Activated T-cell treated with anti-CD3 and anti-CD28 coated beads, Interleukin-2, amount 50 U/mL, for 1 hour (primary cell): Measurements from ENCODE around the gene WDR49.
"Not testable (repeated sequence)": the region's sequence is repeated elsewhere in the genome, so short reads cannot be mapped to it uniquely, and the experiment has no call there.

Experiments used
- DNase-seq: peaks from one replicate; pipeline ENCODE4 v3.0.0-alpha.2; 2020

WDR49 gene

DNA sequence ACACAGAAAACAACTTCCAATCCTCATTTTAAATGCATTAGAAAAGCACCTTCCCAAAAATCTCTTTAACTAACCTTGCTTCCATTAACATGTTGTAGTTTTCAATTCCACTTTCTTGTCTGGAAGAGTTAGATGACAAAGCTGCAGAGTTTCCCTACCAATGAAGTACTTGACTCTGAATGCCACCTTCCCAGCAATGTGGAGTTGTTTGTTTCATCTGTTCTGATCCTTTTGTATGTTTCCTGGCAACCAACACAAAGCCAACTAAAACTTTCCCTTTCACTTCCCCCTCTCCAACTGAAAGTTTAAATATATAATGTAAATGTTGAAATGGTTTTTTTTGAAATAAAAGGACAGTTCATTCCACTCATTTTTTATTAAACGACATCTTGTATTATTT, at the start of gene WDR49:
Gene WDR49, minus strand, starts transcription at position 183 of the 400 bp plus-strand sequence. CDS start 517 bp downstream, outside the sequence.
- no peak for DNase-seq

DNA sequence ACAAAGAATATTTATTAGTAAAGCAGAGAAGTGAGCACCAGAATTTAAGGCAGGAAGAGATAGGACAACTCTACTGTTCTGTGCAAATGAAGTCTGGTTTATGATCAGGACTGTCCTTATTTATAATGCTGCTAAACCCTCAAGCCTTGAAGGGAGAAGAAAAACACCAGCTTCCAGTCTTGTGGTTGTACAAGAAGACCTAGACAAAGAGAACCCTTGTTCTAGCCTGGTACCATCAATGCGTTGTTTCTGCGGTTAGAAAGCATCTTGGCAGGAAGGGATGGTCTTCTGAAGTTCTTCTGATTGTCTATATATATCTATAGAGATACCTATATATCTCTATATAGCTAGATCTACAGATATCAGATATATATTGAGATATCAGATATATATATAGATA, 47.2 kb upstream of the WDR49 start:
- DNase-seq: no peak

DNA sequence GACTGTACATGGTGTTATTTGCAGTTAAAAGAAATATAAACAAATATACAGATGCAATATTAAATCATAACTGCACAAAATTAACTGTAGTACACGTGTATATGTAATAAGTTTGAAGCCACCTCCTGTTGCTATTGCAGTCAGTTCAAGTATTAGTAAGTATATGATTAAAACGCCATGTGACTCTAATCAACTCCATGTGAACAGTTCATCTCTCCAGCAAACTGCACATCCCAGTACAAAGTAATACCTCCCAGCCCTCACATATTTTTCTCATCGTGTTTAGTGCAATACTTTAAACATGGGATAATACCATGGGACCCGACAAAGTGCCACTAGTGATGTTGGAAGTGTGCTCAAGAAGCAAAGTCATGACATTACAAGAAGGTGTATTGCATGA, 46.3 kb upstream of the WDR49 start:
- DNase-seq: no peak

DNA sequence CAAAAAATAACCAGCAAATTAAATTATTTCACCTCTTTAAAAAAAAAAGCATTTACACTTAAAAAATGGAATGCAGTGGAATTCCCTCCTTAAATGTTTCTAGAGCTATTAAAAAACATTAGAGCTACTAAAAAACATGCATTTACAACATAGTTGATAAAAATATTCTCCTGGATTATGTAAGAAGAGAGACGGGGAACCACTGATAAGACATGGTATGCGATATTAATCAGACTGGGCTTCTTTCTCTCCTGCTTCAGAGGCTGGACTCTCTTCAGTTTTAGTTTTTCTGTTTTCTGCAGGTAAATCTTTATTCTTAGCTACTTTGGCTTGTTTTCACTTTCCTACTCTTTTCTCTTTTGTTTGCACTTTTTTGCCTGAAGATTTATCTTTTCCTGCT, 40.4 kb upstream of the WDR49 start:
- no peak for DNase-seq

DNA sequence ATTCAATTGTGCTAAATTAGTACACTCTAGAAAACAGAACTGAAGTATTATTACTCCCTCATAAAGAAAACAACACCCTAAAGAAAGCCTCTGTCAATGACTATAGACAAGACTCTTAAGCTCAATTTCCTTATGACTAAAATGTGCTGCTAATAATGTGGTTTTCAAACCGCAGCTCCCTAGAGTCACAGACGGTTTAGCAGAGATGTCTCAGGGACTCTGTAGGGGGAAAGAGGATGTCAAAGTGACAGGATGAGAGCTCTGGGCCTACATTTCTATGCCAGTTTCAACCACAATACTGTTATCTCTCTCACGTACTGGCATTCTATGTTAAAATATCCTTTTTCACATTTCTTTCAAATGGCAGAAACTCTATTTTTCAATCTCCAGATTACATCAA, 37.6 kb upstream of the WDR49 start:
- DNase-seq: no peak

DNA sequence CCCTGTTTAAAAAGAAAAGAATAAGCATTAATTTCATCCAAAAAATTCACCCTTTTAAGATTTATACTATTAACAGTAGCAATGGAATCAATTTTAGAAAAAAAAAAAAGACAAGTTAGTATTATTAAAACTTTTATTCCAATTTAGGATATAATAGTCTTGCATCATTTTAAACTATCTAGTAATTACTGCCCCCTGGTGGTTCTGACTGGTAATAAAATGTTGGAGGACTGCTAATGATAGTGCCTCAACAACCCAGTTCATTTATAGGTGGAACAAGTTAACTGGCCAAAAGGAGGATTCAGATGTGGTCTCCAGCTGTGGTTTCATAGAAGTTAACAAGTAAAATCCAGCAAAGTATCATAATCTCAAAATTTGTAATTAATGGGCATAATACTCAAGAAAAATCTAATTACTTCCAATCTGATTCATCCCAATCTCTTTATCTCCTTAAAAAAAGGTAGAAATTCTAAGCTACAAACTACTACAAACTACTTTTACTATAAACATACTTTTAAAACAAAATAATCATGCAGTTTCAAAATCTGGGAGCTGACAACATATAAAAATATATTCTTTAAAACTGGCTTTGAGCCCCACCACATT, 30.7 kb upstream of the WDR49 start:
- DNase-seq: no peak

DNA sequence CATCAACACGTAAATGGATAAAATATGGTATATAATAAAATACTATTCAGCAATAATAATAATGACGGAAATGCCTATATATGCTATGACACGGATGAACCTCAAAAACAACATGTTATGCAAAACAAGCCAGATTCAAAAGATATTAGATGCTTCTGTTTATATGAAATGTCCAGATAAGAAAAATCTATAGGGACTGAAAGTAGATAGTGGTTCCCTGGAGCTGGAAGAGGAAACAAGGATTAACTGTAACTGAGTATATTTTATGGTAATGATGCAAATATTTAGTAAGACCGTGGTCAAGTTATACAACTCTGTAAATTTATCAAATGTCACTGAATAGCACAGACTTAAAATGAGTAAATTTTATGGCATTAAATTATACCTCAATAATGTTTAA, 25.8 kb upstream of the WDR49 start:
- no peak for DNase-seq

DNA sequence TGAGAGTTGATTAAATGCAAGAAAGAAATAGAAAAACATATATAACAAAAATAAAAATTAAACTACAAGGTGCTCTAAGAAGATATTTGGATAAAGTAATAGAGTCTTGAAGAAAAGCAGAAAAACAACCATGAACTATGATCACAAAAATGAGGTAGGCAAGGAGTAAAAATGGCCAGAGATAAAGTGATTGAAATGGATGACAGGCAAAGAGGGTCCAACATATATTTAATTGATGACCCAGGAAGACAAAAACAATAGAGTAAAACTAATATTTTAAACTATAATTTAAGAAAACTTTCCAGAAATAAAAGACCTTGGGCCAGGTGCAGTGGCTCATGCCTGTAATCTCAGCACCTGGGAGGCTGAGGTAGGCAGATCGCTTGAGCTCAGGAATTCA, 22.1 kb upstream of the WDR49 start:
- DNase-seq: no peak

DNA sequence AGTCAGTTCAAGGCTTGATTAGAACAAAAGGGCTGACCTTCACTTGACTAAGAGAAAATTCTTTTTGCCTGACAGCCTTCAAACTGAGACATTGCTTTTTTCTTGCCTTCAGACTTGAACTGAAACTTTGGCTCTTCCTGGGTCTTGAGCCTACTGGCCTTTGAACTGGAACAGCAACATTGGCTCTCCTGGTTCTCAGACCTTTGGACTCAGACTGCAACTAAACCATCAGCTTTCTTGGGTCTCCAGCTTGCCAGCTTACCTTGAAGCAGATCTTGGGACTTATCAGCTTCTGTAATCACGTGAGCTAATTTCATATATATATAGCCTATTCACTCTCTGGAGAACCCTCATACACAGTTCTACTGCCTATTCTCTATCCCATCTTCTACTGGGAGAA, 19.5 kb upstream of the WDR49 start:
- DNase-seq: no peak

DNA sequence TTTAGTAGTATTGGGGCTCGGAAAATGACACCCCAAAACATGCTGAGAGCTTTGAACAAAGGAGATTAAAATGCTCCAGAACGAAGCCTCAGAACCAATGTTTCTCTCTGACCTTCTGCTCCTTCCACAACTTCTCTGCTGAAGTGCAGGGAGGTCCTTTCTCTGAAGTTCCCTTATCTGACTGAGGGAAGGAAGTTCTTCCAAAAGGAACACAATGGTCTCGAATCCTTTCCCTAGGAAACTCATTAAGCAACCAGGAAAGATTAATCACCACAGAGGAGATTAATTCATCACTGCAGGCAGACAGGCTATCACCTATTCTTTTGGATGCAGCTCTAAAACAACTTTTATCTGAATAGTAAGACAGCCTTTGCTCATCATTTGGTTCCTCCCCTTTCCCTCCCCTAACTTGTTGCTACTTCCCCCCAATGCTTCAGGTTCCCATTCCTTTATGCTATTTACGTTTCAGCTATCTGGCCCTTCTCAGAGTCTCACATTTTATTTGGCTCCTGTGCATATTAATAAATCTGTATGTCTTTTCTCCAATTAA, 18.2 kb upstream of the WDR49 start:
- no peak for DNase-seq

DNA sequence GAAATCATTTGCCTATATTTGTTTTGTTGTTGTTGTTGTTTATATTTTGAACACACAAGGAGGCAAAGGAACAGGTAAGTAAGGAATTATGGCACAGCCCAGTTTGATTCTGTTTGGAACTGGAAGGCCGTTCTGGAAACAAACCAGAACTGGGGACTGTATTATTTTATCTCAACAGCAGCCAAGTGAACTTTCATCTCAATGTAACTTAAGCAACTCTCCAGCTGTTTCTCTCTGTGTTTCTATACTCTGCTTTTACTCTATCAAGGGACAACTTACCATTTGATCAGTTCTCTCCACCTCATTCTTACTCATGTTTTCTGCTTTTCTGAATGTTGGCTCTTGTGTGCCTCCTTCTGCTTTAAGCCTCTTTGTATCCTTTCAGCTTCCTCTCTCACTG, 16.0 kb upstream of the WDR49 start:
- DNase-seq: no peak

DNA sequence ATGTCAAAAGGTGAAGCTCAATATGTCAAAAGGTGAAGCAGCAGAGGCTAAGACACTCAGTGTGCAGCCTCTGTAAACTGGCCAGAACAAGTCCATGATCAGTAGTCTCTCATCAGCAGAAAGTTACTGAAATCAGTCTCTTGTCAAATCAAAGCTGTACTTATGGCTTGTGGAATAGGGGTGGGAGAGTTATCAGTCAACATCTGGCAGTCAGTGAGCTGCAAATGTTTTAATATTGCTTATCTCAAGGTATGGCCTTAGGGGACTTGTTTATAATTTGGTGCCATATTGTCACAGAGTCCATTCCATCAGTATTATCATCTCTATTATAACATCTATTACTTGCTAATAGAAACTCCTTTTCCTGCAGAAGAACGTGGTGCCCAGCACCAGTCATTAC, 14.9 kb upstream of the WDR49 start:
- no peak for DNase-seq

DNA sequence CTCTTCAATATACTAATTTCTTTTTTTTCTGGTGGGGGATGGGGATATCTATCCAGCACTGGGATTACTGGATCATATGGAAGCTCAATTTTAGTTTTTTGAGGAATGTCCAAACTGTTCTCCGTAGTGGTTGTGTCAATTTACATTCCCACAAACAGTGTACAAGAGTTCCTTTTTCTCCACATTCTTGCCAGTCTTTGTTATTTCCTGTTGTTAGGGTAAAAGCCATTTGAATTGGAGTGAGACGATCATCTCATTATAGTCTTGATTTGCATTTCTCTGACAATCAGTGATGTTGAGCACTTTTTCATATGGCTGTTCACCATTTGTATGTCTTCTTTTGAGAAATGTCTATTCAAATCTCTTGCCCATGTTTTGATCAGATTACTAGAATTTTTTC, 12.8 kb upstream of the WDR49 start:
- no peak for DNase-seq

DNA sequence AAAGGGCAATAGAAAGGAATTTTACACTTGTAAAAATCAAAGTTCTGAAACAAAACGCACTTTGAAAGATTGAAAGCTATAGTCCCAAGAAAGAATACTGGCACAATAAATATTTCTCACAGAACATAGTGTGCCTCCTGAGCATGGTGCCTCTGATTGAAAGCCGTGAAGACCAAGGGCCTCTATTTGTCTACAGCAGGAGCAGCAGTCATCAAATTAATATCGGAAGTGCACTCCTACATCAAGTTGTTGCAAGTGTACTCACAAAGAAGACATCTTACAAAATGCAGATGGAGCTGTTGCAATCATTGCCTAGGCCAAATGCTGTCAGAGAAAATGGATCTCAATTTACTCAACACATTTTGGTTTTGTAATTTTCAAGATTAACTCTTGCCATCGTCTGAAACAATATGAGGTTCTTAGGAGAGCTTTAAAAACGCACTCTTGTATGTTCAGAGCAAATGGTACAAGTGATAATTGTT, 9.2 kb upstream of the WDR49 start:
- no peak for DNase-seq

DNA sequence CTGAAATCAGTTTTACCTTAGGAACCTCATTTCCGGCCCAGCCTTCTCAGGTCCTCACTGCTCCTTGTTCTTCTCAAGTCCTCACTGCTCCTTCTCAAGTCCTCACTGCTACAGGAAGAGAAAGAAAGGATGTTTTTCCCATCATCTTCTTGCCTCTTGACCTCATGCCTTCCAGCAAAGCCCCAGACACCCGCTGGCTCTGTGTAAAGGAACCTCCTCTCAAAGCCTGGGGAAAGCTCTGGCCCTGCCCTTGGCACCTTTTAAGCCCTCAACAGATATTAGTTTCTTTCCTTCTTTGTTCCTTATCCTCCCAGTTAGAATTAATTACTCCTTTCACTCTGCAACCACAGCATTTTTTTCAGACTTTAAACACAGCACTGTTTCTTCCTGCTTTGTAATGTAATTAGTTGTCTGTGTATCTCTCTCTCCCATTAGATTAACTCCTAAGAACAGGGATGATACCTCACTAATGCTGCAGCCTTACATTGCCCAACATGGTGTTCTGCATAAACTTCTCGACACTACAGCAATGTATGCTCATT, 4.0 kb upstream of the WDR49 start:
- DNase-seq: no peak

DNA sequence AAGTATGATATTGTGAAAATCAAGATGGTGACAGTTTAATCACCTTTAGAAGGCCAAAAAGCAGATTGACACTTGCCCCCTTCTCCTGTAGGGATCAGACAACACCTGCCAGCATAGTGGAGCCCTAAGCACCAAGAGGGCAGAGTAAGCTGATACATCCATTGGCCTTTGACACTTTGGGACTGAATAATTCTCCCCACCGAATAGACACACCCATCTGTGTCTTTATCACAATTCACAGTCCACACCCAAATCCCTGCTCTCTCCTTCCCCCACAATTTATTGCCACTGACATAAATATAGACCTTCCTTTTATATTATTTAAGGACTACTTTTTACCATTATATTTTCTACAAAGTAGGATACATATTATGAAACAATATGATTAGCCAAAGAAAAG, 3.1 kb upstream of the WDR49 start:
- no peak for DNase-seq

DNA sequence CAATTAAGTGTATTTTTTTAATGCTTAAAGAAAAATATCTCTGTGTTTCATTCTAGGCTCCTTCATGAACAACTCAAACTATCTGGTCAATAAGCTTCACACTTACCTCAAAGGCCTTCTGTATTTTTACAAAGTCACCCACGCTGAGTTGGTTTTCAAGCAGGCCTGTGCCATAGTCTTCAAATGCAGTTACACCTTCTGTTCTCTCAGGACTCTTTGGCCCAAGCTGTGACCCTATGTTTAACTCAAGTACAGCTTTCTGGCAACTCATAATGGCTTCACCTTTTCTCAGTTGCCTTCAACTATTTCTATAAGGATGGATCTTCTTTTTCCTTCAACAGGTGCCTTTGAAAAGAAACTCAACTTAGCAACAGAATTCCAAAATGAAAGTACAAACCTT, 587 bp downstream of the WDR49 start:
- DNase-seq: no peak

DNA sequence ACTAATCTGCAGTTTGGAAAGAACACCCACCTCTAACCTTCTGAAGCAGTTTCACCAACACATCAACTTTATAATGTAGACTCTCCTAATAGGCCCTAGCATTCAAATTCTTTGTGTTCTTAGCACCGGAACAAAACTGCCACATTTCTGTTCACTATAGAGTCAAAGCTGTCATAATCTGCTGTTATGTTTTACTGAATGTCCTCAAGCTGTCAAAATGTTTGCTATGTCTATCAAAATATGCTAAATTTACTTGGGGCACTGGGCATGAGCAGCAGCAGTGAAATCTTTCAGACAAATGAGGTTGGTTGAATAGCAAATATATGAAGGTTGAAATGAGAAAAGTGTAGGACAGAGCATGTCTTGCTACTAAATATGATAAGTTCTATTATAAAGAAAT, 1.9 kb downstream of the WDR49 start:
- no peak for DNase-seq

DNA sequence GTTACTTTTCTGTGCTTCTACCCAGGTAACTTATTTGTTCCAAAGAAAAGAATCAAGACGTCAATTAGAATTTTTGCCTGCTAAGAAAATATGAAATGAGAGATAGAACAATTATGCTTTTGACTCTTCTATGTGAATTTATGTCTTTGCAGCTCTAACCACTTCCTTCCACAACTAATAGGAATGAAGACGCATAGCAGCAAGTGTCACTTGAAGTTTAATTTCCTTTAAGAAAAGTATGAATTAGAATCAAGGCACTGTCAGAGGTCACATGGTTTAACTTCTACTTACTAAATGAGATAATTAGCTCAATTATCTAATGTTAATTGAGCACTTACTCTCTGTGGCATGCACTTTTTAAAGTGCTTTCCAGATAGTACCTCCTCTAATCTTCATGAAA, 3.3 kb downstream of the WDR49 start:
- DNase-seq: no peak

DNA sequence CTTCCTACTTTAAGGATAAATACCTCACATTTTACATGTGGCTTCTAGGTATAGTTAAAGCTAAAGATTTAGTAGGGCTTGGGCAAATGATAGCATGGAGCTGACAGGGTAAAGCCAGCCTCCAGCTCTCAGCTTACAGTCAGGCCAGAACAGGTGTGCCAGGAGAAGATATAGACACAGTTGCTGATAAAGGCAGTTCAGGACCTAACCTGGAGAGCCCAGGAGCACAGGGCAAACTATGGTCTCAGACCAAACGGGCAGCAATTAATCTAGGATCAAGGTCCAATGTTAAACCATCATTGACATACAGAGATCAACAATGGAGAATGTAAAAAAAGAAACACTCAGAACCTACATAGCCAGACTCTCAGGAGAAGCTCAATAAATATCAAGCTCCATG, 4.0 kb downstream of the WDR49 start:
- no peak for DNase-seq

DNA sequence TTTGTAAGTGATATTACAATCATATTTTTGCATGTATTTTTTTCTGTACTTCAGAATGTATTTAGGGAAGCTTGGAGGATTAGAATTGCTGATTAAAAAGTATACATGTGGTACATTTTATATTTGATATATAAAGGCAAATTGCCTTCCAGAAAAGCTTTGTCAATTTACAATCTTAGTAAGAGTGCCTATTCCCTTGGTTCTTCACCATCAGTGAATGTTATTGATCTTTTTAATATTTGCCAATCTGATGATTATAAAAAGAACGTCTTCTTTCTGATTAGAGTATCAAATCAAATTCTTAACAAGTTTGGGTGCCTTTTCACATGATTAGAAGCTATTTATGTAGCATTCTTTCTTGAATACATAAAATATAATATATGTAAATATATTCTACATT, 9.1 kb downstream of the WDR49 start:
- no peak for DNase-seq

DNA sequence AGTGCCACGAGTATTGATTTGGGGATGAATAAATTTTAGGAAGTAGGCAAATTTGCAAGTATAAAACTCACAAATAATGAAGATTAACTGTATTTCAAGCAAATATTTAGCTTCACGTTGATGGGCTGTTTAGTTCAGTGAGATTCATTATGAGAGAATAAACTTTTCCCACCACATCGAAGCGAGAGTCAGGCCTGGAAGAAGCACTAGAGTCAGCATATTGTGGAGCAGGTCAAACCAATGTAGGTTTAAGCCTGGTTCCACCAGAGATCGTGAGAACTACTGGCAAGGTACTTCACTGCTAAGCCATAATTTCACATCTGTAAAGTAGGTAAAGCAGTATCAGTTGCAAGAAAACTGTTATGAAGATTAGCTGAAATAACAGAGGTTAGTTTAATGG, 22.3 kb downstream of the WDR49 start:
- DNase-seq: no peak

DNA sequence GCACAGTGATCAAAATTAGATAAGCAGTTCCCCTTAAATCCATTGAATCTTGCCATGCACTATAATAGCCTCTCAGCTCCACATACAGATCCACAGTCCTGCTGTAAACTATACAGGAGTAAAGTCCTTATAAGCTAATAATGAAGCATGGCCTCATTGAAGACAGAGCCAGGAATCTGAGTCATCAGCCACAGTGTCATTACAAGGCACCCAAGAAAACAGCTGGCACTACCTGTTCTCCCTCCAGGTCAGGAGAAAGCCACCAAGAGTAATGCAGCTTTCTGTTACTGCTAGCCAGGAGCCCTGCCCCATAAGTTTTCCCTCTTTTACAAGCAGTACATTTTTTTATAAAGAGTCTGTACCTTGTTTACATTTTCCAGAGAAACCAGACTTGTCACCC, 27.3 kb downstream of the WDR49 start:
- DNase-seq: no peak

DNA sequence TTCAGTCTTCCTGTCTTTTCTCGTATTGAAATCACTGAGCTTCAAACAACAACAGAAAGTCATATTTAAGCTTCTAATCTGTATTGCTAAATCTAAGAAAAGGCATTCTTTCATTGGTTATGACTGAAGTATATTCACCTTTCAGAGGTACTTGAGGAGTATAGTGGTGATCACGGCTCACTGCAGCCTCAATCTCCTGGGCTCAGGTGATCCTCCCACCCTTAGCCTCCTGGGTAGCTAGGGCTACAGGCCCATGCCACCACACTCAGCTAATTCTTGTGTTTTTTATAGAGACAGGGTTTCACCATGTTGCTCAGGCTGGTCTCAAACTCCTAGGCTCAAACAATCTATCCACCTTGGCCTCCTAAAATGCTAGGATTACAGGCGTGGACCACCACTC, 38.7 kb downstream of the WDR49 start:
- DNase-seq: no peak

DNA sequence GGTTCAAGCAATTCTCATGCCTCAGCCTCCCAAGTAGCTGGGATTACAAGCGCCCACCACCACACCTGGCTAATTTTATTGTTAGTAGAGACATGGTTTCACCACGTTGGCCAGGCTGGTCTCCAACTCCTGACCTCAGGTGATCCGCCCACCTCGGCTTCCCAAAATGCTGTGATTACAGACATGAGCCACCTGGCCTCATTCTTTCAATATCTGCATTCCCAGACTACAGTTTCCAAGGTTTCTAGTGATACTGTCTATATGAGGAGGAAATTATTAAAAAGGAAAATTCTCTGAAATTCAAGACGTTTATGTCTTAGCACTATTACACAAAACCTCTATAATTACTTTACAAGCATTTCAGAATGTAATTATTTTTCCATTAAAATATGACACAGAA, 39.5 kb downstream of the WDR49 start:
- not testable (repeated sequence) for DNase-seq
